ENCODE data around the gene NPEPL1.
"Not testable (repeated sequence)": the region's sequence is repeated elsewhere in the genome, so short reads cannot be mapped to it uniquely, and the experiment has no call there.

The NPEPL1 gene

DNA sequence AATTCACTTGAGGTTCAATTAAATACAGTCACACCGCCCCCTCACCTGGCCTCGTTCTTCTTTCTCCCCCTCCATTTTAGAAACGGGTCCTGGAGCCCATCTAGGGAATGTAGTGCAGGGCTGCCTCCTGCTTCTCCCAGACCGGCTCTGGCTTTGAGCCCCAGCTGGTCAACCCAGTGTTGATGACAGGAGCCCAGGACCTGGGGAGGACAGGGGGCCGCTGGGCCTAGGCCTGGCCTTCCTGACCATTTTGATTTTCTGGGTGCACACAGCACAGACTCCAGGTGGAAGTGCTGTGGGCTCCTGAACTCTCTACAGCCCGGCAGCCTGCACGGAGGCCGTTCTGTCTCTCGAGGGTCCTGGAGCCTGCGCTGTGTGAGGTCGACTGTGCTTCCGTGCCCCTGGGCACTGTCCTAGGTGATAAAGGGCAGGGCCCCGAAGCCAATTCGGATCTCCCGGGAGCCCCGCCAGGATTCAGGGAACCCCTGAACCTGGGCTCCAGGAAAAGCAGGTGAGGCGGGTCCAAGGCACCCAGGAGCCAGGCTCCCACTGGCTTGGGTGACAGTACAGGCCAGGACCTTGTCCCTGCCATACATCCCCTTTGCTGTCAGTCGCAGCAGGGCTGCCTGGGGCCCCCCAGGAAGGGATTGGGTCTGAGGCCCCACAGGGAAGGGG, 23.3 kb downstream of the NPEPL1 start:
- no peak for DNase-seq

DNA sequence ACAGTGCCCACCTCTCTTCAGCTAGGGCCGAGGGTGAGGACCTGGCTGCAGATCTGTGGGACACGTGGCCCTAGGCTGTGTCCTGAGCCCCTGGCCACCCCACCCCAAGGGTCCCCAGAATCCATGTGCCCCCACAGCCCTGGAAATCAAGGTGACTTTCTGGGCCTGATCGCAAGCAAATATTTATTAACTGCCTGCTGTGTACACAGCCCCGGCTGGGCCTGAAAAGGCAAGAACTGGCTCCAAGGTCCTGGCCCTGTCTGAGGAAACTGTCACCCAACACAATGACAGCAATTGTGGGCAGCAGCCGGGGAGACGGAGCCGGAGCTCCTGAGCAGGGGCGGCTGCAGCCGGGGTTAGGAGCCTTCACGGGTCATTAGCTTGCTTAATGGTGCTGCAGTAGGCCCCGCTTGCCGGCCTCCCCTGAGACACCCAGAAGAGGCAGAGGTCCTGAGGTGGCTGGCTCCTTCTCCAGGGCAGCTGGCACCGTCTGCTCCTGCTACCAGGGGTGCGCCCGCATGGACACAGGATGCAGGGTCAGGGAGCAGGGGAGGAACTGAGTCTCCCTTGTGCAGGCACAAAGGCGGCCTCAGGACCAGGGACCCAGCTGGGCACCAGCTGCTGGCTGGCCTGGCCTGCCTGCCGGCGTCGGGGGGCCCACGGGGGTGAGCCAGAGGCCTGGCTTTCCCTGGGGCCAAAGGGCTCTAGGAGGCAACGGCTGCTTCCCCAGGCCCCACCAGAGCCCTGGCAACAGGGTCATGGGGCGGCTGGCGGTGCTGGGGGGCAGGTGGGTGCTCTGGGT, 24.1 kb downstream of the NPEPL1 start:
- DNase-seq: no peak

DNA sequence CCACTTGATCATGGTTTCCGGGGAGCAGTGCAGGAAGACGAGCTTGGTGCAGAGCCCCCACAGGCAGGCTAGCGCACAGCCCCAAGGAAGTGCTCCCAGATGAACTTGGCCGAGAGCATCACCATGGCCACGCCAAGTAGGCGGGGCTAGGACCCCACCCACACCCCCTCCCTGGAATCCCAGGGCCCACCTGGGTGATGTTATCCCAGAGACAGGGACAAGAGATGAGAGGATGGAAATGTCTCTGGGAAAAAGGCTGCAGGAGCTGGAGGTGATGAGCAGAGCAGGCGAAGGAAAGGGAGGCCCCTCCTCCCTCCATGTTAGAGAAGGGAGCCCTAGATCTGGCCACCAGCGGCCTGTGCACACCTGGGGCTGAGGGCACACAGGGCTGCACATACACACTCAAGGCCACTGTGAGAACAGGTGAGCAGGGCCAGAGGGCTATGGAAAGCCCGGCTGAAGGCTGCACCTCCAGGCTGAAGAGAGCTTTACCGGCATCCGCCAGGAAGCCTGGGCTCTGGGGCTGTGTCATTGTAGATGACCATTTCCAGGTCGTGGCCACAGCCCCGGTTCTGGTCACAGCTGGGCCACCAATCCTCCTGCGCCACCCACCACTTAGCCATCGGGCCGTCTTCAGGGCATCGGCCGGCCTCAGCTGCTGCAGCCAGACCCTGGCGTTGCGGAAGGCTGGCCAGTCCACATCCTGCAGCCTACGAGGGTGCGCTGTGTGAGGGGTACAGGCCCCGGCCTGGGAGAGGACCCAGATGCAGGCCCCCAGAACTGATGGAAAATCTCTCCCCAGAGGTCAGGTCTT, 24.9 kb downstream of the NPEPL1 start:
- DNase-seq: no peak

DNA sequence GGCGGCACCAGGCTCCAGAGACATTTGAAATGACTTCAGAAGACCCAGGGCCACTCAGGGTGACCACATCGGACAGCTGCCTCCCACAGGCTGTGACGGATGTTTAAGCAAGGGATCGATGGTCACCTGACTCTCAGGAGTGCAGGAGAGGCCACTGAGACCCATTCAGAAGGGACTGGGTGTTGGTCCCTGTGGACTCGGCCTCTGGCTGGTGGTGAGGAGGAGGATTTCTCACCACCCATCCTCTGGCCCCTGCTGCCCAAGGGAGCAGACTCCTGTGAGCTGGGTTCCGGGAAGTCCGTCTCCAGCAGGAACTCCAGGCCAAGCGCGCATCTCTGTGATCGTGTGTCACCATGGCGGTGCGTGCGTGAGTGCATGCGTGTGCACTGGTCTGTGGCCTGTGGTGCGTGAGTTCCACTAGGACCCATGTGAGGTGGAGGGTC, 25.5 kb downstream of the NPEPL1 start:
- DNase-seq: no peak

DNA sequence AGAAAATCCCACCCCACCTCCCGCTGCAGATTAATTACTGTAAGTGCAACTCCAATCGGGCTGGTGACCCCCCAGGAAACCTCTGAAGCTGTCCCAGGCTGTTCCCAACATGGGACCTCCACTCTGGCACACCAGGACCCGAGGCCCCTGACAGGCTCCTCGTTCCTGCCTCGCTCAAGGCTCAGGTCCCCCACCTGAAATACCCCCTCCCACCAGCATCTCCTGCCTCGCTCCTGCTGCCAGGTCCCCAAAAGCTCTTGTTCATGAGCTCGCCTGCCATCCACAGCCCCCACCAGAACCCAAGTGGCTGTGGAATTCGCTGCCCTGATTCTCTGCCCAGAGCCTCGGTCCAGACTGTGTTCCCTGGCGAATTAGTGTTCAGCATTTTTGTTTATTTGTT, 26.1 kb downstream of the NPEPL1 start:
- no peak for DNase-seq

DNA sequence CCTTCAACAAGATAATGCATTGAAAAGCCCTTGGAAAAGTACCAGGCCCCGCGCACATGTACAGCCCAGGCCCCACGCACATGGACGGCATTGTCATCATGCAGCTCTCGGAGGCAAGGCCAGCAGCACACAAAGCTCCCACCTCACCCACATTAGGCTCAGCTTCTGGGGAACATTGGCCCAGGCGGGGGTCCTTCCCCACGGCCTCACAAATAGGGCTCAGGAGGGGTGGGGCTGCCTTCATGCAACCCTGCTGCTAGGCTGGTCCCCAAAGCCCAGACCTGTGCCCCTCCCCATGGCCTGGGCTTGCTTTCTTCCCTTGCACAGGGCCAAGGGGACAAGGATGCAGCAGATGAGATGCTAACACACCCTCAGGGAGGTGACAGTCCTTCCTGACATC, 26.7 kb downstream of the NPEPL1 start:
- DNase-seq: no peak

DNA sequence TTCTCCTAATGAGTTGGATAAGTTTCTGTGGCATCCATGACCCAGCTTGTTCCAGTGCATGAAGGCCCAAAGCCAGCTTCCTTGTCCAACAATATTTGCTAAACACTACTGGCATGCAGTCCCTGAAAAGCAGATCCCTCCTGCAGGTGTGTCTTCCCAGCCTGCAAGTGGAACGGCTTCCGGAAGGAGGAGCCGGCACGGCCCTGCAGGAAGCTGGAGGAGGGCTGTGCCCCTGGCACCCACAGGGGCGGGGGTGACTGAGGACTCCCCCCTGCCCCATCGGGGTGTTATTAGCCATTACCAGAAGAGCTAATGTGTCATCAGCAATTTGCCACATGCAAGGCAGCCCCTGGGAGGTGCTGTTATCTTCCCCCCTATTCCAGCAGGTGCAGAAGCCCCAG, 27.4 kb downstream of the NPEPL1 start:
- DNase-seq: no peak

DNA sequence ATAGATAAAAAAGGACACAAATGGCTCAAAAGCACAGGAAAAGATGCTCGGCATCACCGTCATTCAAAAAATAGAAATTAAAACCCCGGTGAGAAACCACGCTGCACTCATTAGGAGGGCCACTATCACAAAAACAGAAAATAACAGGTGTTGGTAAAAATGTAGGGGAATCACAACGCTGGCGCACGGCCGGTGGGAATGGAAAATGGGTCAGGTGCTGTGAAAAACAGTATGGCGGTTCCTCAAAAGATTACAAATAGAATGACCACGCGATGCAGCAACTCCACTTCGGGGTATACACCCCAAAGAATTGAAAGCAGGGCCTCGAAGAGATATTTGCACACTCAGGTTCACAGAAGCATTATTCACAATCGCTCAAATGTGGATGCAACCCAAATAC, 28.3 kb downstream of the NPEPL1 start:
- no peak for DNase-seq

DNA sequence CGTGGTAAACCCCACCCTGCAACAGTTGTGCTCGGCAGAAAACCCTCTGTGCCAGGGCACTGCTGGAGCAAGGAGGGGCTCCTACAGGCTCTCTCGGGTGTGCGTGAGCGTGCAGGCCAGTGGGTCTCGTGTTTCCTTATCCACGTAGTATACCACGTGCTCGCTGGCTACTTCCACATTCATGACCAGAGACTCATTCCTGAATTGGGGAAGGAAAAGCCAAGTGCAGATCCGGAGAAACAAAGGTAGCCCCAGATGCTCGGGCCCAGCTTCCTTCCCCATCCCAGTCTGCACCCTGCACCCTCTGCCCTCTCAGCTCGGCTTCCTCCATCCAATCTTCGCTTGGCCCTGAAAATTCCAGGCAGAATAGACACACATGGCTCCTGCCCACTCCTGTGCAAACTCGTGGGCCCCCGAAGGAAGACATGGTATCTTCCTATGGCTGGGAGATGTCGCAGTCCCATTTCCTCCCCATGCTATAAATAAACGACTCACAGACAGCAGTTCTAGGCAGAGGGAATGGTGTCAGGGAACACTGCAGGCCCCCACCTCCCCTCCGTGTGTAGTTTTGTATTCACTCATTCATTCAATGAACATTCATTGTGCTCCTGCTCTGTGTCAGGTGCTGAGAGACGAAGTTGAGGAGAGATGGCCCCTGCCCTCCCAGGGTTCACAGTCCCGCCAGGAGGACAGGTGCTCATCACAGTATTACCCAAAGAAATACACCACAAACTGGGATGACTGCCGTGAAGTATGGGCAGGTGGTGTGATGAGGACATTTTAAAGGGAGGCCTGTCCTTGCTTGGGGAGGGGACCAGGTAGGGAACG, 29.6 kb downstream of the NPEPL1 start:
- DNase-seq: no peak

DNA sequence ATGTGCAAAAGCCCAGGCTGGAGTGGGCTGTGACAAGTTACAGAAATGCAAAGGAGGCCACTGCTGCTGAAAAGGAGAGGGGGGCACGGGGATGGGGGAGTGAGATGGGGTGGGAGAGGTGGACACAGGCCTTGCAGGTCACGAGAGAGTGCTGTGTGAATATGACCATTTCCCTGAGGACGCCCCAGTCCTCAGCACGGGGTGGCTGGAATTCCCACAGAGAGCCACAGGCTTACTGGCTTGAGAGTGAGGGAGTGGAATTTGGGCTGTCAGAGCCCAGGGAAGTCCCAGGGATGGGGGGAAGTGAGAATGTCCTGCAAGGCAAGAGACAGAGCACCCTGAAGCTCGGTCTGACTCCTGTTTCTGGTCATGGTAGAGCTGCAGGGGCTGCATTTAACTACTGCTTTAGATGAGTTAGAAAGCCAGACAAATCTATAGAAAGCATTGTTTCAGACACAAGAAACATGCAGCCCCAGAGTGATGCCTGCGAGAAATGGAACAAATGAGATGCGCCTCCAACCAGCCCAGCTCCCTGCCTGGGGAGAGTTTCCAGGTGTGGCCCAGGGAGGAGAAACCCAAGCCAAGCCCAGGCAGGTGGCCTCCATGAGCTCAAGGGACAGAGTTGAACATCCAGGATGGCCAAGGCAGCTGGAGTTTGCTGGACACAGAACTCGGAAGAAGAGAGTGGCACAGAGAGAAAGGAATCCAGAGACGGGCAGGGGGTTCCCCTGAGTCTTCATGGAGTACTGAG, 30.5 kb downstream of the NPEPL1 start:
- DNase-seq: no peak

DNA sequence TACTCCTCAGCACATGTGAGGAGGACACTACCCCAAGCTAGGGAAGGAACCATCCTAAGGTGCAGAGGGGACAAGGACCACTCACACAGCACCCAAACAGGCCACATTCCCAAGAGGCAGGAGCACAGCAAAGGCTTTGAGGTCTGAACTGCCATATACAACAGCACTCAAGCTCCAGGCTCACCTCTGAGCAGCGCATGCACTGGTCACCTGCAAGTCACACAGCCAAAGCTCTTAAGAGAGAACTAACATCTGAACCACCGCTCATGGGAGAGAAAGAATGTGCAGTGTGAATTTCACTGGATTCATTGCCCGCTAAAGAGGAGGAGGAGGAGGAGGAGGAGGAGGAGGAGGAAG, 31.0 kb downstream of the NPEPL1 start:
- DNase-seq: no peak

DNA sequence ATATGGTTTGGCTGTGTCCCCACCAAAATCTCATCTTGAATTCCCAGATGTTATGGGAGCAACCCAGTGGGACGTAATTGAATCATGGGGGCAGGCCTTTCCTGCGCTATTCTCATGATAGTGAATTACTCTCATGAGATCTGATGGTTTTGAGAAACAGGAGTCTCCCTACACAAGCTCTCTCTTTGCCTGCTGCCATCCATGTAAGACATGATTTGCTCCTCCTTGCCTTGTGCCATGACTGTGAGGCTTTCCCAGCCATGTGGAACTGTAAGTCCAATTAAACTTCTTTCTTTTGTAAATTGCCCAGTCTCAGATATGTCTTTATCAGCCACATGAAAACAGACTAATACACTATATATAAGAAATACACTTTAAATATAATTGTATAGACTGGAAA, 33.6 kb downstream of the NPEPL1 start:
- DNase-seq: not testable (repeated sequence)

DNA sequence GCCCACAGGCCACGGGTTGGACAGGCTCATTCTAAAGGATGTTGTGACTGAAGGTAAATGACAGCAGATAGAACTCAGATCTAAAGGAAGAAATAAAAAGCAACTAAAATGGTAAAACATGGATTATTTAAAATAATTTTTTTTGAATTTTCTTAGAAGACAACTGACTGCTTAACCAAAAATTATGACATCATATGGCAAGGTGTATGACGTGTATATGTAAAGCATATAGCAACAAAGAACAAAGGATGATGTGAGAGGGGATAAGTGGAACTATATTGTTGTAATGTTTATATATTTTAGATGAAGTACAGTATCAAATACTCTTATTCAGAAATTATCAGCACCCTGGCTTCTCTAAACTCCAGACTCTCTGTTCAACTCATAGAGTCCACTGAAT, 38.6 kb downstream of the NPEPL1 start:
- no peak for DNase-seq

DNA sequence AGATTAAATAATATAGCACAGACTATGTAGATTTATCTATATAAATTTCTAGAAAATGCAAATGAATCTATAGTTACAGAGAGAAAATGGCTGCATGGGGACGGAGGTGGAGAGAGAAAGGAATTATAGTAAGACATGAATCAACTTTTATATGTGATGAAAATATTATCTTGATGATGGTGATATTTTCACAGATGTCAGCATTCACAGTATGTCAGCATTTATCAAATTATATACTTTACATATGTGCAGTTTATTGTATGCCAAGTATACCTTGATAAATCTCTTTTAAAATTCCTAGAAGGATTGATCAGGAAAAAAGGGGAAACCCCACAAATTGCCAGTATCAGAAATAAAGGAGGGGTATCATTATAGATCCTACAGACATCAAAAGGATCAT, 44.6 kb downstream of the NPEPL1 start:
- DNase-seq: no peak

DNA sequence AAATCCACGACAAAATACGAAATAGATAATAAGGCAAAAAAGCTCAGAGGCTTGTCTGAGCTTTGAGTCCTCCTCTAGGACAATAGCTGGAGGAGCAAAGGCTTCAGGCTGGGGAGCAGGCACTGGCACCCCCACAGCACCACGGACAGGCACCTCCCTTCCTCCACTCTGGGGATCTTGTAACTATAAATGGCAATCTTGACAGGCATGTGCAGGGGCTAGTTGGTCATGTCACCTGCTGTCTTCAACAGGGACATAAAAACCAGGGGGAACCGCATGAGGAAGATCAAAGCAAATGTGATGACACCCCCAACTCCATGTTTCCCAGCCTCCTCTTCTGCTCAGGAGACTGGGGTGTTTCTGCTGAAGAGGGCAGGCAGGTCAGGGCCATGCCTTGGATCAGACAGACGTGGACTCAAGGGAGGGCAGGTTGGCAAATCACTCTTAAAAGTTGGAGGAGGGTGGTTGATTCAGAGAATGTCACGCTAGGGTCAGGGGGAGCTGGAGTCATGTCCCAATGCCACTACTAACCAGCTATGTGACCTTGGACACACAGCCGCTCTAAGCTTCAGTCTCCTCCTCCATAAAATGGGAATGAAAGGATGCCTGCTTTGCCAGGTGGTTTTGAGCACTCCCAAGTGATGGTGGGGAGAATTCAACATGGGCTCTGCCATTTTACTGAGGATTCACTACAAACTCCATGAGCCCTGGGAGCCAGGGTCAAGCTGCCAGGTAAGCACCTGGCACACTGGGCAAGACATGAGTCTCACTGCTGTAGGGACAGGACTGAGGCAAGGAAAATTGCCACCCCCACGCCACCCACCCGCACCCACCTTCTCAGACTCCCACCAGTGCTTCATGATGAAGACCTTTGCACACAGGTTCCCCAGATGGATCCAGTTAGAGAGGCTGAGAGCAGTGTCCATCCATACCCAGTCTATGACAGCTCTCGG, 48.0 kb downstream of the NPEPL1 start:
- DNase-seq: no peak

DNA sequence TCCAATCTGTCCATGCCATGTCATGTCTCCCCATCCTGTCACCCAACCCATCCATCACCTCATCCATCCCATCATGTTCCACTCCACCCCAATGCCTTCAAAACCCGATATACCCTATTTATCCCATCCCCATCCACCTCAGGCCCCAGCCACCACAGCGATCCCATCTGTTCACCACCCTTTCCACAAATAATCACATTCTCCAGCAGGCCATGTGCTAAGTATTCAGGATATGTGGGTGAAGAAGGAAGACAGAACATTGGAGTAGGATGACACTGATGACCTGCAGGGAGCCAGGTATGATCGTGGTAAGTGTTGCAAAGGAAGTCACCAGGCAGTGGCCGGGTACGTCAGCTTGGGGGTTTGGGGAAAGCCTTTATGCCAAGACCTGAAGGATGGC, 48.8 kb downstream of the NPEPL1 start:
- no peak for DNase-seq

DNA sequence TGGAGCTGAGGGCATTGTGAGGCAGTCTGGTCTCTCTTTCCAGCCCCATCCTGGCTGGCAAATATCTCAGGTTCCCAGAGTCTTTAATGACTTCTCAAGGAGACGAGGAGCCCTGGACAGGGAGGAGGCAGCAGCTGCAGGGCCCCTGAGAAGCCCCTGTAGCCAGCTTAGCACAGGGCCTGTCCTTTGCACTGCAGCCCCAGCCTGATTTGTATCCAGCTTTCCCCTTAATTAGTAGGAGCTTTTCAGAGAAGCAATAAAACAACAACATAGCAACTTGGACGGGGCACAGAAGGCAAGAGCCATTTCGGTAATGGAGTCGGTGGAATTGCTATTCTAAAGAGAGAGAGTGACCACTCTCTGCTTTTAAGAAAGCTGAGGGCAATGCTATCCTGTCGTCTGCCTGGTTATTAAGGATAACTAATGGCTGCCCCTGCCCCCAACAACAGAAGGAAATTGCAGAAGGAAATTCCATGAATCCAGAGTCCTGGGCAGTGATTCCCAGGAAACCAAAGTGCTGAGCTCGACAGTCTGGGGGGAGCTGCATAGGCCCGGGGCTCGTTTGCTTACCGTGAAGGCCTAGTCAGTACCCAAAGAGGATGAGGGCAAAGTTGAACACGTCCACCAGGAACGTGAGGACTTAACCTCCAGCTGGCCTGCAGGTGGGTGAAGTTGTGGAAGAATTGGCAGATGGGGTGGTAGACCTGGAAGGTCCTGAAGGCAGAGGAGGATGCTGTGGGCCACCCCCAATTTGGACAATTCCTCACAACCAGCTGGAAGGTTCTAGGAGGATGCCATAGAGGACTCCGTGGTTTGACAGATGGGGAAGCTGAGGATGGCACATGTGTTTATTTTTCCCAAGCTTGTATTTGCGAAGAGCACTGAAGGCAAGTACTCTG, 50.3 kb downstream of the NPEPL1 start:
- no peak for DNase-seq

DNA sequence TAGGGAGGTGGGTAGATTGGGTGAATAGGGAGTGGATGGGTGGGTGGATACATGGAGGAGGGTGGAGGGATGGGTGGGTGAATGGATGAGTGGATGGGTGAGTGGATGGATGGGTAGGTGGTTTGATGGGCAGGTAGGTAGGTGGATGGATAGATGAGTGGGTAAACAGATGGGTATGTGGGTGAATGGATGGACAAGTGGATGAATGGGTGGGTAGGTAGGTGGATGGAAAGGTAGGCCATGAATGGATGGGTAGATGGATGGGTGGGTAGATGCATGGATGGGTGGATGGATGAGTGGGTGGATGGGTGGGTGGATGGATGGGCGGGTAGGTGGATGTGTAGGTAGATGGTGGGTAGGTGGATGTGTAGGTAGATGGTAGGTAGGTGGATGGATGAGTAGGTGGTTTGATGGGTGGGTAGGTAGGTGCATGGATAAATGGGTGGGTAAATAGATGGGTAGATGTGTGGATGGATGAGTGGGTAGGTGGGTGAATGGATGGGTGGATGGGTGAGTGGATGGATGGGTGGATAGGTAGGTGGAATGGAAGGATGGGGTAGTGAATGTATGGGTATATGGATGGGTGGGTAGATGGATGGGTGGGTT, 51.4 kb downstream of the NPEPL1 start:
- no peak for DNase-seq

DNA sequence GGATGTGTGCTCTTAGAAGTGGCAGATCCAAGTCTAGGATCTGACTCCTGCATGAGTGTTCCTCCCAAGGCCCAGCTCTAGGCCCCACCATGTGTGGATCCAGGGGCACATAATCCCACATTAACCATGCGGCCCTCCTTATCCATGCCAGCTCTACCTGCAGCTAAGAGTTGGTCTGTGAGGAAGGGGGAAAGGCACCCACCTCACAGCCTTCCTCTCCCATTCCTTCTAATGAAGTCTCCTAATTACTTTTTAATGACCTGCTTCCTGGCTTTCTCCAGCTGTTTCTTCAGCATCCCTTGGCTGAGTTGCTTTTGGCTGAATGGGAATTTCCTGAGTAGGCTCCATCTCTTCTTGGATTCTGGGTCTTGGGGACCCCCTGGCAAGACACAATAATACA, 52.2 kb downstream of the NPEPL1 start:
- DNase-seq: no peak
